CD4-positive, alpha-beta T cell treated with Interleukin-2 at 100 ng/mL for 4 hours (primary cell): ENCODE results near the gene C11orf42.

Experiments used
- DNase-seq: peaks from one replicate; pipeline ENCODE4 v3.0.0-alpha.2; 2020; ENCODE audit warnings: low spot score

The C11orf42 gene

DNA sequence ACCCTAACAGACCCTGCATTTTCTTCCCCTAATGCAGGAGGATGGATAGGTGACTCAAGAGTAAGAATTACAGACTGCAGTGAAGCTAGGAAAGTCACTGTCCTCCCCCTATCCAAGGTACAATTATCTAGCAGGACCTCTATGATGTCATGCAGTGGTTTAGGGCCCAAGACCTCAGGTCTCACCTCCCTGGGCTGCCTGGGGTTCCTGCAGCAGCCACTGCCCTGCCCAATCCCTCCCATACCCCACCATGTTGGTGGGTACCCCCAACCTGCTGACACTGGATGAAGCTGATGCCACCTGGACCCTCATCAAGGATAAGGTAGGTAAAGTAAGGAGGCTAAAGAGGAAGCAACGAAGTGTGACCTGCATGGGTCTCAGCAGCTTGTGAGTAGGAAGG is at the start of gene C11orf42:
TSS of gene C11orf42 (plus strand) at position 192 of the 400 bp plus-strand sequence. CDS start at position 251, 59 bp downstream.
- DNase-seq, result no peak

DNA sequence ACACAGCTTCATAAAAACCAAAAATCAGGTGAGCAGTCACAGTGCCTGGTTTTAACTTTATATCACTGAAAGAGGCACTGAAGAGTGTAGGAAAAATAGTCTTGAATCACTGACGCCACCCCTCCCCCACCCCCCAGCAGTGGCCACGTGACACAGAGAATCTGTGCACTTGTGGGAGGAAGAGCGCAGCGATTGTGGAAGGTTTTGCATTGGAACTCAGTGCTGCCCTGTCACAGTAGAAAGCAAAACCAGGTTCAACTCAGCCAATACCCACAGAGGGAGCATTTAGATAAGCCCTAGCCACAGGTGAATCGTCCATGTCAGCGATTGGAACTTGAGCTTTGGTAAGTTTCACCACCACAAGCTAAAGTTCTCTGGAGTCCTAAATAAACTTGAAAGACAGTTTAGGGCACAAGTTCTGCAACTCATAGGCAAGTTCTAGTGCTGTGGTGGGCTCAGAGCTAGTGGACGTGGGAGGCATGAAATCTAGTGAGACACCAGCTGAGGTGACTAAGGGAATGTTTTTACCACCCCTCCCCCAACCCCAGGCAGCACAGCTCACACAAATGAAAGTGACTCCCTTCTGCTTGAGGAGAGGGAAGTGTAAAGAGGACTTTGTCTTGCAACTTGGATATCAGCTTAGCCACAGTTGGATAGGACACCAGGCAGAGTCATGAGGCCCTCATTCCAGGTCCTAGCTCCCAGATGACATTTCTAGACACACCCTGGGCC is 48.6 kb upstream of the C11orf42 start:
- DNase-seq, result no peak

DNA sequence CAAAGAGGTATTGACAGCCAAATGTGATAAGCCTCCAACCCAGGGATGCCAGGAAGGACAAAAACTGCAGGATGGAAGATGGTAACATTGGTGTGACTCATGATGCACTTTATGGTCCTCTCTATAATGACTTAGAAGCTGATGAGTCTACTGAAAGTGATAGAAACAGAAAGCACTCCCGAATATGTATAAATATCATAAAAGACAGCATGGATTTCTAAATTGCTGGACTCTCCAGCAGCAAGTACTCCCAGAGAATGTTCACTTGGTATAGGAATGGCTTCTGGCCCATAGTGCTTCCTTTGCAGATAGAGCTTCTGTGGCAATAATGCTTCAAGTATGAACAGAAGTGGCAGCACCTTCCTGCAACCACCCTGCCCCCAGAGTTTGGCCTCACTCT is 35.1 kb upstream of the C11orf42 start, which contains the start of gene OR52B2:
TSS of gene OR52B2 (minus strand) at position 101 of the 400 bp plus-strand sequence. CDS start at position 101, 0 bp downstream.
- no peak for DNase-seq

DNA sequence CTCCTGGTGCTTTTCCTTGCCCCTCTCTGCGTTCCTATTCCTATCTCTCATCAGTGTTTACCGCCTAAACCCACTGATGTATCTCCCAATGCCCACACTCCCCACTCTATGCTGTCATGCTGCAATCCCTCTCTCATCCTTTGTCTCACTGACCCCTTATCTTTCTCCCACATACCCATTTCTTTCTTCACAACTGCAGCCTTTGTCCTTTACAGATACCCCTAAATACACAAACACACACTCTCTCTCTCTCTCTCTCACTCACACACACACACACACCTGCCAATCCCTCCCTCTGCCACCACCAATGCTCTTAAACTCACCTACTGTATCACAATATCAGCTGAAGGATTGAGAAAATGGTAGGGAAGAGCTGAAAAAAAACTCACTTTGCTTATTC is 29.9 kb upstream of the C11orf42 start:
- no peak for DNase-seq

- no peak for DNase-seq
Measured at GRCh38 chr11:6191742-6192141, 13.6 kb upstream of the C11orf42 start.

DNA sequence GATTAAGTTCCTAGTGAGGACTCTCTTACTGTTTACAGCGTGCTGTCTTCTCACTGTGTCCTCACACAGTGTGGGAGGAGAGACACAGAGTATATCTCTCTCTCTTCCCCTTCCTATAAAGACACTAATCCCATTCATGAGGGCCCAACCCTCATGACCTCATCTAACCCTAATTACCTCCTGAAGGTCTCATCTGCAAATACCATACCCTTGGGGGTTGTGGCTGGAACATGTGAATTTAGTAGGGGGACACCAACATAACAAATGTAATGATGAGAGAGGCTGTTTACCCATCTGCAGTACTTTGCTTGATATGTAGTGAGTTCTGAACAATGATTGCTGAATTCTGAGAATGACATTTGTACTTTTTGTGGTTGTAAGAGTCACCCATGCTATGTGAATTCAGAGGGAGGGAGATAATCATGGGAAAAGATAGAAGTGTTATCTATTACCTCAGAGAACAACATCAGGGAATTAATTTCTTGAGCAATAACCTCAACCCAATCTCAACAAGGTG is 11.2 kb upstream of the C11orf42 start:
- peak; percentile 3 for DNase-seq

DNA sequence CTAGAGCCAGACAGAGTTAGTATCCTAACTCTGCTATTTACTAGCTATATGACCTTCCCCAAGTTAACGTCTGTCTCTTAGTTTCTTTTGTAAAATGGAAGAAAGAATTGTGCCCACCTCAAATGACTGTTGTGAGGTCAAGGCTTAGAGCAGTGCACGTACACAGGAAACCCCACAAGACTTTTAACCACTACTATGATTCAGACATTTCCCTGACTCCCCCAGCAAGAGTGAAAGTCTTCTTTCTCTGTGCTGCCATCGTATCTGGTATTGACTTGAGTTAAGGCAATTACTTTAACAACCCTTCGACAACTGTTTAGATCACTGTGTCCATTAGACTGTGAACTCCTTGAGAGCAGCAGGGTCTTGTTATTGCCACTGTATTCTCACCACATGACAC is 9.0 kb upstream of the C11orf42 start:
- peak; percentile 27 for DNase-seq

- no peak for DNase-seq
Measured at GRCh38 chr11:6197466-6198200, 7.7 kb upstream of the C11orf42 start.

- DNase-seq, result no peak
Measured at GRCh38 chr11:6199174-6199810, 6.1 kb upstream of the C11orf42 start, which contains the start of gene OR52W1. Gene OR52W1 (plus strand): TSS chr11:6199224. CDS start chr11:6199224, 0 bp downstream.

- peak; percentile 31 for DNase-seq
Measured at GRCh38 chr11:6200975-6201374, 4.4 kb upstream of the C11orf42 start.

- peak; percentile 32 for DNase-seq
Measured at GRCh38 chr11:6201481-6201880, 3.9 kb upstream of the C11orf42 start.

GRCh38 chr11:6202041-6202440 is 3.3 kb upstream of the C11orf42 start:
- DNase-seq, result no peak

DNA sequence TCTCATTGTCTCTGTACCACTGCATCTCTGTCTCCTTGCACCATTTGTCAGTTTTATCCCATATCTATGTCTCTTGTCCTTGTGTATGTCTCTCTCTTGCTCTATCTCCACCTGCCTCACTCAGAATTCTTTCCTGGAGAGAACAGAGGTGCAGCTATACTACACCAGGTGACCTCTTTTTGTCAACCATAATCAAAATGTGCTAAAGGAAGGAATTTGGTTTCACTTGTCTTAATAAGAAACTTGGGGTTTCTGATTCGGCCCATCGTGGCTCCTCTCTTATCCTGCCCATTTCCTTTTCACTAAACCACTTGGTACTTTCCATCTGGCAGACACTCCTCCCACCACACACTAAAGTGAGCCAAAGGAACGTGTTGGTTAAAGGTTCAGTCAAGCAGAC is 2.0 kb upstream of the C11orf42 start:
- DNase-seq, result peak; percentile 31

GRCh38 chr11:6204706-6205105 is 651 bp upstream of the C11orf42 start:
- no peak for DNase-seq

GRCh38 chr11:6206456-6207180 is 1.3 kb downstream of the C11orf42 start:
- DNase-seq, result no peak

DNA sequence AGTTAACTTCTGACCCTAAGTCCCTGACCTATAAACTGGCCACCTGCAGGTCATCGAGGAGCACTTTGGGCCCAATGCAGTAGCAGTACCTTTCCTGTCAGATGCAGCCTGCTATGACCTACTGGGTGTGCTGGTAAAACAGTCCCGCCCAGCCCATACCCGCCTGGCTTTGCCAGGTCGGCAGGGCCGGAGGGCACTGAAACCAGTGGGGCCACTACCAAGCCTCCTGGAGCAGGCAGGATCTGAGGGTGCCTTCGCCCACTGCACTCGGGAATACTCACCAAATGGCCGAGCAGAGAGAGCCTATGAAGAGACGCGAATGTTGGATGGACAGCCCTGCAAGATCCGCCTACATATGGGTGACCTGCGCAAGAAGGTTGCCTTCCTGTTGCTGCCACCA is 4.4 kb downstream of the C11orf42 start:
- DNase-seq, result no peak

DNA sequence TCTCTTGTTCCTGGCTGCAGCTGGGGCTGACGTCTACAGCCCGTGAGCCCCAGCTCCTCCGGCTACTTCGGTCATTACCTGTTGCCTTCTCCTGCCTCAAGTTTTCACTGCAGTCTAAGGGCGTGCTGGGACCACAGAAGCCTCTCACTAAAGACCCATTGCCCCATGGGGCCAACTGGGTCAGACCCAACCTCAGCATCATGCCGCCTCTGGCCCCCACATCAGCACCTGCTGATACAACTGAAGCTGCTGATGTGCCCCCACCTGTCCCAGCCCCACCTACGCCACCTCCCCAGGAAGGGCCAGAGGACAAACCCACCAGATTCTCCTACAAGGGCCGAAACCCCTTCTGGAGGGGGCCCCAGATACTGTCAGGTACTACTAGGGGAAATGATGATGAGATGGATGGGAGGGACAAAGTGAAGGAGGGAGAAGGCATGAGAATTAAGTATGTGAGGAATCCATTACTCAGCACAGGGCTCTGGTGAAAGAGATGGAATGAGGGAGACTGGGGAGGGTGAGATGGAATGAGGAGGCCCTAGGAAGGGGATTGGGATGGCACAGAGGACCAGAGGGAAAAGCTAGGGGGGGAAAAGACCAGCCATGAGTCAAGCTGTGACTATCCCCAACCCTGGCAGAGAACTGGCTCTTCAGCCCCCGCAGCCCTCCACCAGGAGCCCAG is 5.1 kb downstream of the C11orf42 start:
- DNase-seq, result no peak

GRCh38 chr11:6214530-6214929 is 9.2 kb downstream of the C11orf42 start:
- DNase-seq, result no peak

DNA sequence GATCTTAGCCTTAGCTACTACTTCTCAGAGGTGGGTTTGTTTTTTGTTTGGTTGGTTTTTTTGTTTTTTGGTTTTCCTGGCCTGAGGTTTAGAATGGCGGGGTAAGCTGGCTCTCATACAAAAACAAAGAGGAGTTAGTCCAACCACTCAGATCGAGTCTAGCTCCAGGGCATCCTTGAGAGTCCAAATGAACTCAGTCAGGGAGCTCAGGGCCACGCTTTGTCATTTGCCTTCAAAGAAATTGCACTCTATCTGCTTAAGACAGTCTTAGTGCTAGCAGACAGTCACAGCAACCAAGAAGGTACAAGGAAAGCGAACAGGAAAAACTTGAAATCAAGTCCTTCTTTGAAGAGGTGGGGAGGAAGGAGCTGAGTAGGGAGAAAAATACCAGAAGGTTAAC is 11.1 kb downstream of the C11orf42 start:
- DNase-seq, result no peak

DNA sequence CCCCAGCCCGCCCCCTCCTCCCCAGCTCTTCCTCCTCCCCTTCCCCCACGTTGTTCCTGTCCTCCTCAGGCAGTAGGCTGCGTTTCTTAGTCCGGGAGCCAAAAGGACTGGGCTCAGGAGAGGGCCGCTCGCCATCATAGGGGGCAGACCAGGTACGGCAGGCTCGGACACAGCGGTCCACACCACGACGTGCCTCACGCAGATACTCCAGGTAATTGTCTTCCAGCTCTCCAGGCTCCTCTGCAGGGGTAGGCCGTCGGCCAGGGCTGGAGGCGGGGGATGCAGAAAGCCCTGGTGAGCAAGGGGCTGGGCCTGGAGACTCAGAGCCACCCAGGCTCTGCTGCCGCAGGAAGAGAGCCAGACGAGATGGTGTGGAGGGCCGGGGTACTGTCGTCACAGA is 12.4 kb downstream of the C11orf42 start:
- no peak for DNase-seq

DNA sequence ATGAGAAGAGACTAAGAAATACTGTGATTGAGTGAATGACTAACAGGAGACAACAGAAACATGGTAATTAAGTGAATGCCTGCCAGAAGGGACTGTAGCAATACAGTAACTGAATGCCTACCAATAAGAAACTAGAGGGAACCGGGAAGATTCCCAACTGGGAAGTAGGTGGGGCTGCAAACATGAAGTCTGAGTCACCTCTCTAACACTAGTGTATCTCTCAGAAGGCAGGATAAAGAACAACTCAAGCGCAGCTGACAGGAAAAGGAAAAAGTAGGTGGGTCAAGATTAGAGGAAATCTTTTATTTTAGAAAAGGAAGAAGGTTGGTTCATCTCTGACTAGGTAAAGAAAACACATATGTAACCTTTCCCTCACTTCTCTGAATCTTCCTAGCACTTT is 14.0 kb downstream of the C11orf42 start:
- DNase-seq, result no peak
